ENCODE measurements around the gene UBTD1.

GRCh38 chr10:97481071-97481470 is 17.7 kb upstream of the UBTD1 start:
- TF ChIP-seq REST (IDR thresholded peaks at IDR 0.05; ENCODE audit: low read depth, low read length) (no peak), NR2C1 (IDR thresholded peaks at IDR 0.05) (no peak), CTCF (IDR thresholded peaks at IDR 0.05 in 2 of 3, conservative IDR thresholded peaks at IDR 0.05 in 1 of 3; ENCODE audit: control insufficient read depth in 2 of 3, extremely low read depth in 1 of 3, insufficient read depth in 1 of 3, low read depth in 3 of 3, low read length in 3 of 3) (no peak), EZH2 (IDR thresholded peaks at IDR 0.05; ENCODE audit: borderline replicate concordance, control insufficient read depth, low read depth, low read length) (no peak)

All from GM12878 (cell line).